Measurements from ENCODE around the gene SMIM5.
A peak's percentile ranks its signal among the peaks of the same experiment; 100 is the strongest.

The SMIM5 gene

GRCh38 chr17:75603123-75603522 lies 30.1 kb upstream of the SMIM5 start:
- no peak for DNase-seq (ENCODE audit: low spot score)

- no peak for DNase-seq (ENCODE audit: low spot score)
Measured at GRCh38 chr17:75604034-75604695, 29.1 kb upstream of the SMIM5 start.

DNA sequence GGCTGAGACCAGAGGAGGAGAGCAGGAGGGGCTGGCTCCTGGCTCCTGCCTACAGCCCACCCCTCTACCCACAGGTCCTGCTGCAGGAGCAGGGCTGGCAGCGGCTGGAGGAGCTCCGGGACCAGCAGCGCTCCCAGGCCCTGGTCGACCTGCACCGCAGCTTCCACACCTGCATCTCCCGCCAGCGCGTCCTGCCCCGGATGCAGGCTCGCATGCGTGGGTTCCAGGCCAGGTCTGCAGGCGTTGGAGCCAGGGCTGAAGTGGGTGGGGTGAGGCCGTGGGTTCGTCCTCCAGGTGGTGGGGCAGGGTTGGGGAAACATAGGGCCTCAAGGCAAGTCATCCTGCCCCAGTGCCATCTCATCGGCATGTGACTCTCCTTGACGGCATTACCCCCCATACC lies 27.4 kb upstream of the SMIM5 start:
- DNase-seq (ENCODE audit: low spot score): no peak

DNA sequence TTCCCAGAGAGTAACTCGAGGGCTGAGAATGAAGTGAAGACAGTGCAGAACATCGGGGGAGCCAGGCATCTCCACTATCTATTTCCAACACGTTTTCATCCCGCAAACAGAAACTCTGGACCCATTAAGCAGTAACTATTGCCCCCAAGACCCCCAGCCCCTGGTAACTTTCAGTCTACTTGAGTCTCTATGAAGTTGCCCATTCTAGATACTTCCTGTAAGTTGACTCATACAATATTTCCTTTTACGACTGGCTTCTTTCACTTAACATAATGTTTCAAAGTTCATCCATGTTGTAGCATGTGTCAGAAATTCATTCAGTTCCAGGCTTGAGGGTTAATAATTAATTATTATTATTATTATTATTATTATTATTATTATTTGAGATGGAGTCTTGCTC lies 26.1 kb upstream of the SMIM5 start:
- DNase-seq (ENCODE audit: low spot score): peak; percentile 4

DNA sequence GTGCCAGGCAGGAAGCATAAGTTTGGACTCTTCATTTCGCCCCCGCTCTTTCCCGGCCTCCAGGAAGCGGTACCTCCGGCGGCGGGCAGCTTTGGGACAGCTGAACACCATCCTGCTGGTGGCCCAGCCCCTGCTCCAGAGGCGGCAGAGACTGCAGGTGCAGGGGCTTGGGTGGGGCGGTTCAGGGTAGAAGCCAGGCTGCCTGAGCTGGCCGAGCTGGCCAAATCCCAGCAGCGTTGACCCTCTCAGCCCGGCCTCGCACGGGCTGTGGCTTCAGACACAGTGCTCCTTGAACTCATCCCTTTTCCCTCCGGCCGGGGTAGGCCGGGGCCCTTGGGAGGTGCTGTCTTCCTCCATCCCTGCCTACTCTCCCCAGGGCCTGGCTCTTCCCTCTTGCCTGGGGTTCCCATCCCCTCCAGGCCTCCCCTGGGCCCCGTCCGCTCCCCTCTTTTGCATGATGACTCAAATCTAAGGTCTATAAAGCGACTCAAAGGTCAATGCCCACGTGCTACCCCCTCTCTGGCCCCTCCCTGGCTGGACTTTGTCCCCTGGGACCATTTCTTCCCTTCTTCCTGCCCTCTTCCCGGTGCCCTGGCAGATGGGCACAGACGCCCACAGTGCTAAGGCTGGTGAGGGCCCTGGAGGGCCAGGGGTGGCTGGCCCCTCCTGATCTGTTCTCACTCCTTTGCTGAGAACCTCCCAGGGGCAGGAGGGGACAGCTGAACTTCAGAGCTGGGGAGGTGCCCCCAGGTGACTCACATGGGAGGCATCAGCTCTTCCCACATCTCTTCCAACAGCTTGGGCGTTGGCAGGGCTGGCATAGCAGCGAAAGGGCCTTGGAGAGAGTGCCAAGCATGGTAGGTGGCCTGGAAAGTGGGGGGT lies 22.9 kb upstream of the SMIM5 start:
- DNase-seq (ENCODE audit: low spot score): no peak

- no peak for DNase-seq (ENCODE audit: low spot score)
Measured at GRCh38 chr17:75611851-75612429, 21.3 kb upstream of the SMIM5 start.

DNA sequence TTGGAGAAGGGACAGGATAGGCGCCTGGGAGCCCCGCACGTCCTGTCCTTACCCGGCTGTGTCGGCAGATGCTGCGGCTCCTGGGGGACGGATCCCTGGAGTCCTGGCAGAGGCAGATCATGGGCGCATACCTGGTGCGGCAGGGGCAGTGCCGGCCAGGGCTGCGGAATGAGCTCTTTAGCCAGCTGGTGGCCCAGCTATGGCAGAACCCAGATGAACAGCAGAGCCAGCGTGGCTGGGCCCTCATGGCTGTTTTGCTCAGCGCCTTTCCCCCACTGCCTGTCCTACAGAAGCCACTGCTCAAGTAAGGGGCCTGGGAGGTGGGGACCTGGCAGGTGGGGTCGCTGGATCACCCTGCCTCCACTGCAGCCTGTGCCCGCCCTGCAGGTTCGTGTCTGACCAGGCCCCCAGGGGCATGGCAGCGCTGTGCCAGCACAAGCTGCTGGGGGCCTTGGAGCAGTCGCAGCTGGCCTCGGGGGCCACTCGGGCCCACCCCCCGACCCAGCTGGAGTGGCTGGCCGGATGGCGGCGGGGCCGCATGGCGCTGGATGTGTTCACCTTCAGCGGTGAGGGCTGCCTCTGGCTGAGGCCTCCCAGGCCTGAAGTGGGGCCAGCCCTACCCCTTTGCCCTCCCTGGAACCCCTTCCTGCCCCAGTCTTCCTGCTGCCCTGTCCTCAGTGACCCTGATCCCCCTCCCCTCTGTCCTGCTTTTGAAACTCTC lies 20.2 kb upstream of the SMIM5 start:
- no peak for DNase-seq (ENCODE audit: low spot score)

DNA sequence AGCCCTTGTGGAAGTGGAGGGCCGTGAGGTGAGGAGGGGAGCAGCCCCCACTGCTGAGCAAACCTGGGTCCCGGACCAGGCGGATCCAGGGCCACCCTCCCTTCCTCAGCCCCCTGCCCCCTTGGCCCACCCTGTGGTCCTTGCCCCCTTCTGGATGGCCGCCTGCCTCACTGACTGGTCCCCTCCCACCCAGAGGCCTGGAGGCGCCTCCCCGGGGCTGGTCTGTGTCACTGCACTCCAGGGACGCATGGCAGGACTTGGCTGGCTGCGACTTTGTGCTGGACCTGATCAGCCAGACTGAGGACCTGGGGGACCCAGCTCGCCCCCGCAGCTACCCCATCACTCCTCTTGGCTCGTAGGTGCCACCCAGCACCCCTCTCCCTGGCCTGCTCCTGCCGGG lies 19.2 kb upstream of the SMIM5 start:
- no peak for DNase-seq (ENCODE audit: low spot score)

- DNase-seq (ENCODE audit: low spot score): no peak
Measured at GRCh38 chr17:75614556-75615270, 18.5 kb upstream of the SMIM5 start.

DNA sequence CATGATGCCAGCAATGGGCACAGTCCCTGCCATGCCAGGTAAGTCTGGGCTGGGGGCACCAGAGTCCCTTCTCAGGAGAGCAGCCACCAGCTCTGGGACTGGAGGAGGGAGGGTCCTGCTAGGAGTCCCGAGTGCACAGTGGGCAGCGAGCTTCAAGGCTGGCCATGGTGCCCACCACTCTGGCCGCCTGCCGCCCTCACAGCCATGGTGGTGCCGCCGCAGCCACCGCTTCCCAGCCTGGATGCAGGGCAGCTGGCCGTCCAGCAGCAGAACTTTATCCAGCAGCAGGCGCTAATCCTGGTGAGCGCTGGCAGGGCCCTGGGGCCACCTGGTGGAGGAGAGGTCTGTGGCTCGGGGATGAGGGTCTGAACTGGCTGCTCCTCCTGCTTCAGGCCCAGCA lies 17.9 kb upstream of the SMIM5 start:
- no peak for DNase-seq (ENCODE audit: low spot score)

DNA sequence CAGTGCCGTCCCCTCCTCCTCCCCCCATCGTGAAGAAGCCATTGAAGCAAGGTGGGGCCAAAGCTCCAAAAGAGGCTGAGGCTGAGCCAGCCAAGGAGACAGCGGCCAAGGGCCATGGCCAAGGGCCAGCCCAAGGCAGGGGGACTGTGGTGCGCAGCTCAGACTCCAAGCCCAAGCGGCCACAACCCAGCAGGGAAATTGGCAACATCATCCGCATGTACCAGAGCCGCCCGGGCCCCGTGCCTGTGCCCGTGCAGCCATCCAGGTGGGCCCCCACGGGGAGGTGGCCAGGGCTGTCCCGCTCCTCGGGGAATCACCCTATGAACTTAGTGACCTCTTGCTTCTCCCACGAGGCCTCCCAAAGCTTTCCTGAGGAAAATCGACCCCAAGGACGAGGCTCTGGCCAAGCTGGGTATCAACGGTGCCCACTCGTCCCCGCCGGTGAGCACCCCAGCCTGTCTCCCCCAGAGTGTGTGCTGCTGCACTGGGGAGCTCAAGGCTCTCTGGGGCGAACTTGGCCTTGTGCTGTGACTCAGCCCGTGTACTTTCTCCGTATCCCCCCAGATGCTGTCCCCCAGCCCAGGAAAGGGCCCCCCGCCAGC lies 16.6 kb upstream of the SMIM5 start:
- no peak for DNase-seq (ENCODE audit: low spot score)

GRCh38 chr17:75617218-75617617 lies 16.0 kb upstream of the SMIM5 start:
- no peak for DNase-seq (ENCODE audit: low spot score)

DNA sequence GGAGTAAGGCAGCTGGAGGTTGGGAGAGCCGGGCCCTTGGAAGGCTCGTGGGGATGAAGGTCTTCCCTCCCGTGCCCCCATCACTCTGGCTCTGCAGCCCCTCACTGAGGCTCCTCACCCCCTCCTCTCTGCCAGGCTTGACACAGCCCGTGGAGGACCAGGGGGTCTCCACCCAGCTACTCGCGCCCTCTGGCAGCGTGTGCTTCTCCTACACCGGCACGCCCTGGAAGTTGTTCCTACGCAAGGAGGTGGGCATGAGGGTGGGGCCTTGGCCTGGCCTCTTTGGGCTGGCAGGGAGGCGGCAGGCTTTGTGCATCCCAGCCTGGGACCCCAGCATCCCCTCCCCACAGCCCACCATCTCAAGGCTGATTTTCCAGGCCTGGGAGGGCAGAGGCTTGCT lies 15.6 kb upstream of the SMIM5 start:
- no peak for DNase-seq (ENCODE audit: low spot score)

GRCh38 chr17:75619506-75620431 lies 13.5 kb upstream of the SMIM5 start:
- DNase-seq (ENCODE audit: low spot score): peak; percentile 38

- DNase-seq (ENCODE audit: low spot score): no peak
Measured at GRCh38 chr17:75621489-75621888, 11.7 kb upstream of the SMIM5 start.

- DNase-seq (ENCODE audit: low spot score): no peak
Measured at GRCh38 chr17:75622076-75622475, 11.2 kb upstream of the SMIM5 start.

GRCh38 chr17:75622771-75623273 lies 10.4 kb upstream of the SMIM5 start:
- DNase-seq (ENCODE audit: low spot score): no peak

GRCh38 chr17:75623386-75623785 lies 9.8 kb upstream of the SMIM5 start:
- no peak for DNase-seq (ENCODE audit: low spot score)

GRCh38 chr17:75624021-75624420 lies 9.2 kb upstream of the SMIM5 start:
- no peak for DNase-seq (ENCODE audit: low spot score)

GRCh38 chr17:75624714-75625345 lies 8.4 kb upstream of the SMIM5 start:
- no peak for DNase-seq (ENCODE audit: low spot score)

All from kidney capillary endothelial cell (primary cell).